Activated CD4-positive, alpha-beta T cell treated with anti-CD3 and anti-CD28 coated beads for 36 hours (primary cell): ENCODE results near the gene DBH. TPM values are rescaled to one million over a fixed set of nuclear protein-coding genes. Genes with fewer than 3 reads are reported as not detected.

ENCODE experiments used
- ATAC-seq: fragments of 200-7000 bp; cut with Tn5 transposase; one replicate; pipeline ENCODE4 v1.10.0; 2021; ENCODE audit warnings: mild to moderate bottlenecking, moderate library complexity
- CTCF ChIA-PET: fragments of 350-600 bp; sonication (Branson Sonifier 250); formaldehyde crosslinking; loops from one replicate; lab custom pipeline; 2021; ENCODE audit warnings: antibody characterized with exemption; lab: Charles Lee
- POLR2A ChIA-PET: fragments of 350-600 bp; sonication (Branson Sonifier 250); formaldehyde crosslinking; loops from one replicate; lab custom pipeline; 2021; ENCODE audit warnings: antibody characterized with exemption, inconsistent platforms; lab: Charles Lee
- DNase-seq: peaks from one replicate; pipeline ENCODE4 v3.0.0-alpha.2; 2020
- H3K27ac Mint-ChIP-seq: one replicate; pipeline ENCODE4 v1.8.0; 2021; ENCODE audit warnings: mixed read lengths
- H3K27me3 Mint-ChIP-seq: one replicate; pipeline ENCODE4 v1.8.0; 2021; ENCODE audit warnings: mixed read lengths
- H3K36me3 Mint-ChIP-seq: one replicate; pipeline ENCODE4 v1.8.0; 2021; ENCODE audit warnings: low read depth, mixed read lengths
- H3K4me1 Mint-ChIP-seq: one replicate; pipeline ENCODE4 v1.8.0; 2021; ENCODE audit warnings: mixed read lengths
- H3K4me3 Mint-ChIP-seq: one replicate; pipeline ENCODE4 v1.8.0; 2021; ENCODE audit warnings: mild to moderate bottlenecking, moderate library complexity, mixed read lengths
- H3K9me3 Mint-ChIP-seq: one replicate; pipeline ENCODE4 v1.8.0; 2021; ENCODE audit warnings: low read depth, mixed read lengths
- intact Hi-C, 2 experiments: fragments of 100-400 bp; cut with DNase I in 1 of 2; cut with micrococcal nuclease in 1 of 2; formaldehyde crosslinking; loops; one replicate each; pipeline versions ENCODE4 v1.14.2 to v1.15.1; 2022 to 2024; cut with DNase I, micrococcal nuclease
- total RNA-seq, 2 experiments: library from RNA; stranded (reverse); gene quantifications; one replicate each; pipeline ENCODE4 v1.2.3, GENCODE V29; 2021

Gene DBH
- total RNA-seq: not detected

DNA sequence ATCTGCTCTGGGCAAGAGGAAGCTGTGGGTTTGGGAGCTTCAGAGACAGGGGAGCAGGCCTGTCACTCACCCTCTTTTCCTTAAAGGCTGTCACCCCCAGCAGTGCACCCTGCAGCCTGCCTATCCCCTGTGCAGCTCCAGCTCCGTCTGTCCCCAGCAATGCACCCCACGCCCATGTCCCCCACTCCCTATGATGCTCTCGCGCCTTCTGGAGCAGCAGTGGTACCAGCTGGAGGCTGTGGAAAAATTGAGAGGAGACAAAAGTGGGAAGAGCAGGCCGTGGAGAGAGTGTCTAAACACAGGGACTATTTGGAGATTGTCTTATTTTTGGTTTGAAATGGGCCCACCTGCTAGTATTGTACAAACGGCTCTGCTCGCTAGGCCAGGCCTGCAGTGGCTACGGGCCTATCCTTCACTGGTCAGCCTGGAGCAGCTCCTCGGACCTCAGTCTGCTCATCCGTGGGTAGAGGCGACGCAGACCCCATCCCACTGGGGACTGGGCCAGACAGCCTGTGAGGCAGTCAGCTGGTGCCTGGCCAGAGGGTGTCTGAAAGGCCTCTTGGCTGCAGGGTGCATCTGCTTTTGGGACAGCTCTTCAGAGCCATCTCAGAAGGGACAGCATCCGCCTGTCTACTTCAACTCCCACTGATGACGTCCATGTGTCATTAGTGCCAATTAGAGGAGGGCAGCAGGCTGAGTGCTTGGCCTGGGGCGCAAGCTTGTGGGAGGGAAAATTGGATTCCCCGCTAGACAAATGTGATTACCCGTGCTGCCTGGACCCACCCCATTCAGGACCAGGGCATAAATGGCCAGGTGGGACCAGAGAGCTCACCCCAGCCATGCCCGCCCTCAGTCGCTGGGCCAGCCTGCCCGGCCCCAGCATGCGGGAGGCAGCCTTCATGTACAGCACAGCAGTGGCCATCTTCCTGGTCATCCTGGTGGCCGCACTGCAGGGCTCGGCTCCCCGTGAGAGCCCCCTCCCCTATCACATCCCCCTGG lies at the start of gene DBH:
DBH (plus strand) TSS at position 831 of the 999 bp plus-strand sequence; CDS start at position 840, 9 bp downstream.
- CTCF ChIA-PET: interaction anchor here (0.5 kb wide), 1 partner anchor 47 kb away, joined by 4 read pairs; no protein-coding TSS in a partner anchor
- Mint-ChIP-seq H3K27ac (no peak within 1 kb of the TSS), H3K27me3 (no peaks in the 10 kb centered on the region), H3K4me3 (no peak within 1 kb of the TSS), H3K4me1 (no peaks in the 10 kb centered on the region), H3K36me3 (no peaks in the 10 kb centered on the region), H3K9me3 (no peaks in the 10 kb centered on the region)
- intact Hi-C loops: no loop called here
- POLR2A ChIA-PET: no interaction called here
- ATAC-seq: no peak
- no peak for DNase-seq

DNA sequence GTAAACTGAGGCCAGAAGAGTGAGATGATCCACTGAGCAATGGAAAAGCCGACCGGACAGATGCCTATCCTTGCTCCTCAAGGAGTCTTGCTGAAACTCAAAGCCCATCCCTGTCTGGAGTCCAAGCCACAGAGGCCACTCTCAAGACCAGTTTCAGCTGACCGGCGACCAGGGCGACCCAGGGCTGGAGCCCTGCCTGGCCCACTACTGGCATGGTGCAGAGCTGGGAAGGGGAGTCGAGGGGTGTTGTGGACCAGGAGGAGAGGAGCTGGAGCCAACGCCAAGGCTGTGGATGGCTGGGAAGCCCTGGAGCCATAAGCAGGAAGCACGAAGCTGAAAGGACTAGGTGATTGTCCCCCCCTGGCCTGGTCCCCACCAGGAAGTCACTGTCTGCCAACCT lies 49.1 kb upstream of the DBH start:
- no peak for ATAC-seq
- no peak for DNase-seq
- Mint-ChIP-seq H3K36me3 (no peaks in the 10 kb centered on the region), H3K4me1 (peaks cover 3% of the 10 kb centered on the region), H3K4me3 (no peak overlapping the region), H3K9me3 (peaks cover 2% of the 10 kb centered on the region), H3K27ac (no peak overlapping the region), H3K27me3 (peaks cover 21% of the 10 kb centered on the region)
- CTCF ChIA-PET: no interaction called here
- POLR2A ChIA-PET: no interaction called here
- intact Hi-C loops: loop anchor here in 1 of 2 experiments (10.0 kb wide), 1 partner anchor 408 kb away; the partner anchor contains the start of gene VAV2

DNA sequence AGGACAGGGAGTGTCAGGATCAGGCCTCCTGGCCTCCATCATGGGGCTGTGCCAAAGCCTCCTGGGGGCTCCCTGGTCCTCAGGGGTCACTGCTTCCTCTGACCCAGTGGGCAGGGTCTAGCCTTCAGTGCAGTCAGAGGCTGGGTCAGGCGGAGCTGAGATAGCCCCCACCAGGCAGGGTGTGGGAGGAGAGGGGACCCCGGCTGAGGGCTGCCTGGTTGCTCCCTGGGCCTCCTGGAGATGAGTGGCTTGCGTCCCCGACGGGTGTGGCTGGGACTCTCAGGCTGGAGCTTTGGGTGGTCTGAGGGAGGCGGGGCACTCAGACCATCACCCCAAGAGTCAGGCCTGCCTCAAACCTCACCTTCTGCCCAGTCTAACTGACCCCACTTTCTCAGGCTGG lies 48.7 kb upstream of the DBH start:
- intact Hi-C loops: loop anchor here in 1 of 2 experiments (10.0 kb wide), 1 partner anchor 407 kb away; the partner anchor contains the start of gene VAV2
- ChIA-PET POLR2A (no interaction called here), CTCF (no interaction called here)
- H3K27me3 Mint-ChIP-seq: peaks cover 17% of the 10 kb centered on the region
- DNase-seq: no peak
- ATAC-seq: no peak
- H3K27ac Mint-ChIP-seq: no peak overlapping the region
- no peaks in the 10 kb centered on the region for H3K36me3 Mint-ChIP-seq
- no peak overlapping the region for H3K4me3 Mint-ChIP-seq
- H3K4me1 Mint-ChIP-seq: peaks cover 3% of the 10 kb centered on the region
- peaks cover 2% of the 10 kb centered on the region for H3K9me3 Mint-ChIP-seq

DNA sequence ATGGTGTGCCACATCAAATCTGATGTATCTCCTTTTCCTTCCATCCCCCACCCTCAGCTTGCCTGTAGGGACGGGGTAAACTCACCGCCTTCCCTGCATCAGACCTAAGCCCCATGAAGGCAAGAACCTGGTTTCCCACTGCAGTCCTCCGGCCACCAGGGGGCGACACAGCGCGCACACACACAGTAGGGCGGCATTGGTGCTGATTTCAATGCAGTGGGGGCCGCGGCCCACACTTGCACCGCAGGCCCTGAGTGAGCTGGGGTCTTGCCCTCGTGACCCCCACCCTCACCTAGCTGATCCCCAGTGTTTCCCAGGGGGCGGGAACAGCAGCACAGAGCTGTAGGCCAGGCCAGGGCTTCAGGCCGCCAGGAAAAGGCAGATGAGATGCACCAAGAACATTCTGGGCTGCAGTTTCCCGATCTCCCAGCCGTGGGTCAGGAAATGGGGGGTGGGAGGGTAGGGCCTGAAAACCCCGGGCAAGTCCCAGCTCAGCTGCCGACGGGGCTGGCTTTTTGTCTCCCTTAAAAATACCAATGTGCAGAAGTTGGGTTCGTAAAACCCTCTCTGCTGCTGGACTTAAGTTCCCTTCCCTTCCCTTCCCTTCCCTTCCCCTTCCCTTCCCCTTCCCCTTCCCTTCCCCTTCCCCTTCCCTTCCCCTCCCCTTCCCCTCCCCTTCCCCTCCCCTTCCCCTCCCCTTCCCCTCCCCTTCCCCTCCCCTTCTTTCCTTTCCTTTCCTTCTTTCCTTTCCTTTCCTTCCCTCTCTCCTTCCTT lies 46.5 kb upstream of the DBH start:
- ATAC-seq (peak; percentile 72), DNase-seq (peak; percentile 79)
- Mint-ChIP-seq H3K36me3 (no peaks in the 10 kb centered on the region), H3K27ac (no peak overlapping the region), H3K27me3 (peaks cover 8% of the 10 kb centered on the region), H3K4me1 (peaks cover 3% of the 10 kb centered on the region), H3K4me3 (no peak overlapping the region), H3K9me3 (peaks cover 2% of the 10 kb centered on the region)
- intact Hi-C loops: loop anchor here (1.0 to 10.0 kb wide), 3 partner anchors 126 to 405 kb away; partner anchors contain the start of gene VAV2 (in 1 of the 2)
- POLR2A ChIA-PET: no interaction called here
- CTCF ChIA-PET: interaction anchor here (0.5 to 1.5 kb wide), 11 partner anchors 11 to 882 kb away, joined by 3 to 10 read pairs (median 4); partner anchors contain the start of gene DBH

DNA sequence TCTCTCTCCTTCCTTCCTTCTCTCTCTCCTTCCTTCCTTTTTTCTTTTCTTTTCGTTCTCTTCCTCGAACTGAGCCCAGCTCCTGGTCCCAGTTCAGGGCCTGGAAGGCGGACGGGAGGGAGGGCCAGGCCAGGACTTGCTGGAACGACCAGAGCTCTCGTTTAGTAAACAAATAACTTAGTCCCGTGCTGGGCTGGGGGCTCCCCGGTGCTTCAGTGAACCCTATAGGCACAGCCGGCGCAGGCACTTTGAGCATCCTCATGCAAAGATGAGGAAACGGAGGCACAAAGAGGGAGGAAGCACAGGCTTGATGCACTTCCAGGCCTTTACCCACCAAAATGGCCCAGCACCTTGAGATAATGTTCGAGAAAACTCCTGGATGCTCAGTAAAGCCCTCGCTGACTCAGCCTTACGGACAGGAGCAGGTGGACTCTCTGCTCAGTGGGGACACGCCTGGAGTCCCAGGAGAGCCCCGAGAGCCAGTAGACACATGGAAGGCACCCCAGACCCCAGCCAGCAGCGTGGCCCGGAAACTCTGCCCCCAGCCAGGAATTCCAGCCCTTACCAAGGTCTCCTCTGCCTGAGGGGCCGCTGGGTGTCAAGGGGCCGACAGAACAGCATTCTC lies 45.8 kb upstream of the DBH start:
- no peak for ATAC-seq
- Mint-ChIP-seq H3K9me3 (peaks cover 2% of the 10 kb centered on the region), H3K27me3 (peaks cover 6% of the 10 kb centered on the region), H3K4me1 (peaks cover under 1% of the 10 kb centered on the region), H3K36me3 (no peaks in the 10 kb centered on the region), H3K27ac (no peak overlapping the region), H3K4me3 (no peak overlapping the region)
- intact Hi-C loops: no loop called here
- CTCF ChIA-PET: interaction anchor here (0.6 to 1.5 kb wide), 11 partner anchors 9 to 152 kb away, joined by 3 to 10 read pairs (median 4); no protein-coding TSS in a partner anchor
- no peak for DNase-seq
- POLR2A ChIA-PET: no interaction called here

DNA sequence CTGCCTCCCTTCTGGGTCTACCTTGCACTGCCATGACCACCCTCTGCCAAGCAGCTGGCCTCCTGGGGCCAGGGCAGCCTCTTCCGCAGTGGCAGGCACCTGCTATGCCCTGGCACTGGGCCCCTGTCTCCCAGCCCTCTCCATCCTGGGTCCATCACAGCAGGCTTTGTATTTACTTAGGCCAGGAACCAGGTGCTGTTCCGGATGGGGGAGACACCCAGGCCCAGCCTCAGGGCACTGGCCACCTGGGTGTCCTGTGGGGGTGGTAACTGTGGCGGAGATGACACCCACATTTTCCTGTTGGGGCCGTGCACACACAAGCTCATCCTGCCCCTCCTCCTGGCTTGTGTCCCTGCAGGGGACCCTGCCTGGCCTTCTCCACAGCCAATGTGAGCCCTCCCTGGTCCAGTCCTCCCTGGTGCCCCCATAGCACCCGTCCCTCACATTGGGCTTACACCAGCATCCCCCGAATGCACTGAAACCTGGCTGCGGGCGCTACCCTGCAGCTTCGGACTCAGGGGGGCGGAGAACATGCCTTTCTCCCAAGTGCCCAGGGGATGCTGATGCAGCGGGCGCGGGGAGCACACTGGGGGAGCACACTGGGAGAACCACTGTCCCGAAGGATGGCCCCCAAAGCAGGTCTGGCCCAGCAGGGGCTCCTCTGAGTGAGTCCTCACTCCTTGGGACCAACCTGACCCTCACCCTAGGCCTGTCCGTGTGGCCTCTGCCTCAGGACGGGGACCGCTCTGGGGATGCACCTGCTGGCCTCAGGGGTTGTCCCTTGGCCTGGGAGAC lies 44.9 kb upstream of the DBH start:
- Mint-ChIP-seq H3K36me3 (no peaks in the 10 kb centered on the region), H3K4me1 (no peaks in the 10 kb centered on the region), H3K27me3 (no peaks in the 10 kb centered on the region), H3K27ac (no peak overlapping the region), H3K9me3 (peaks cover 2% of the 10 kb centered on the region), H3K4me3 (no peak overlapping the region)
- no peak for DNase-seq
- POLR2A ChIA-PET: no interaction called here
- intact Hi-C loops: no loop called here
- CTCF ChIA-PET: interaction anchor here (1.1 to 1.3 kb wide), 2 partner anchors 10 to 136 kb away, joined by 4 to 6 read pairs; no protein-coding TSS in a partner anchor
- no peak for ATAC-seq

DNA sequence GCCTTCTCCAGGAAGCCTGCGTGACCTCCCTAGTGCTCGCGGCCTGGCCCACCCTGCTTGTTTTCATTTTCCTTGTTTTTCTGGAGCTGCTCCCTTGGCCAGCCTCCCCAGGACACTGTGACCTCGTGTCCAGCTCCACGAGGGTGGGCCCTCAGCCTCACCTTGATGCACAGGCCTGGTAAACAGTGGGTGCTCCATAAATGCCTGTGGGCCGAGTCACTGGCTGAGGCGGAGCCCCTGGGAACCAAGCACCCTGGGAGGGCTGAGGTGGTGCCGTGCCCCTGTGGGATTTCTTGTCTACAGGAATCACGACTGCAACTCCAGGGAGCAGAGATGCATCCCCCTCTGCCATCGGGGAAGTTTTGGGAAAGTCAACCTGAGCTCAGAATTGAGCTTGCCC lies 44.2 kb upstream of the DBH start:
- Mint-ChIP-seq H3K4me3 (no peak overlapping the region), H3K36me3 (no peaks in the 10 kb centered on the region), H3K4me1 (no peaks in the 10 kb centered on the region), H3K27me3 (no peaks in the 10 kb centered on the region), H3K27ac (no peak overlapping the region), H3K9me3 (peaks cover 4% of the 10 kb centered on the region)
- ChIA-PET CTCF (interaction anchor here (0.9 kb wide), 1 partner anchor 11 kb away, joined by 7 read pairs; no protein-coding TSS in a partner anchor), POLR2A (no interaction called here)
- DNase-seq: no peak
- intact Hi-C loops: no loop called here
- no peak for ATAC-seq

DNA sequence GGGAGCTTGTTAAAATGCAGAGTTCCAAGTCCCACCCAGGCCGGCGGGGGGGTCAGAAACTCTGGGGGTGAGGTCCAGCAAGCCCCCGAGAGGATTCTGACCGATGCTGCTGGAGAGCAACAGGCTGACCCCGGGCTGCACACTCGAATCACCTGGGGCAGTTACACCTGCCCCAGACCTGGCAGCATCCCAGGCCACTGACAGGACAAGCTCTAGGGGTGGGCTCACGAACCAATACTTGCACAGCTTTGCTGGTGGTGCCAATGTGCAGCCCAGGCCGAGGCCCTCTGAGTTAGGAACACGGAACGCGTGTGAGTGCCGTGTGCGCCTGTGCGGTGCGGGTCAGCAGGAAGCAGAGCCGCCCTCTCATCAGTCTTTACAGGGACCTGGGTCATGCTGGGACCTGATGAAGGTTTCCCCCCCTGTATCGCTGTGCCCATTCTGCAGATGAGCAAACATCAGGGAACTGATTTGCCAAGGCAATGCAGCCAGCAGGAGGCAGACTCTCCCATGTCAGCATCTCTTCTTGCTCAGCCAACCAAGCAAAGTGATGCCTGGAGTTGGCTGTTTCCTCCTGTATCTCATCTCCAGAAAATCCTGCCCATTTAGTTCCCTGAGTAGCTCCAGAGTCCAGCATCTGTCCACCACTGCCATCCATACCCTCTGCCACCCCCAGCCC lies 43.3 kb upstream of the DBH start:
- Mint-ChIP-seq H3K27ac (no peak overlapping the region), H3K4me1 (no peaks in the 10 kb centered on the region), H3K4me3 (no peak overlapping the region), H3K27me3 (no peaks in the 10 kb centered on the region), H3K36me3 (peaks cover 2% of the 10 kb centered on the region), H3K9me3 (peaks cover 11% of the 10 kb centered on the region)
- ATAC-seq (no peak), DNase-seq (peak; percentile 54)
- intact Hi-C loops: loop anchor here in 1 of 2 experiments (1.0 kb wide), 1 partner anchor 133 kb away; no protein-coding TSS in a partner anchor
- CTCF ChIA-PET: interaction anchor here (0.6 to 0.9 kb wide), 5 partner anchors 12 to 181 kb away, joined by 3 to 7 read pairs (median 3); no protein-coding TSS in a partner anchor
- POLR2A ChIA-PET: no interaction called here

DNA sequence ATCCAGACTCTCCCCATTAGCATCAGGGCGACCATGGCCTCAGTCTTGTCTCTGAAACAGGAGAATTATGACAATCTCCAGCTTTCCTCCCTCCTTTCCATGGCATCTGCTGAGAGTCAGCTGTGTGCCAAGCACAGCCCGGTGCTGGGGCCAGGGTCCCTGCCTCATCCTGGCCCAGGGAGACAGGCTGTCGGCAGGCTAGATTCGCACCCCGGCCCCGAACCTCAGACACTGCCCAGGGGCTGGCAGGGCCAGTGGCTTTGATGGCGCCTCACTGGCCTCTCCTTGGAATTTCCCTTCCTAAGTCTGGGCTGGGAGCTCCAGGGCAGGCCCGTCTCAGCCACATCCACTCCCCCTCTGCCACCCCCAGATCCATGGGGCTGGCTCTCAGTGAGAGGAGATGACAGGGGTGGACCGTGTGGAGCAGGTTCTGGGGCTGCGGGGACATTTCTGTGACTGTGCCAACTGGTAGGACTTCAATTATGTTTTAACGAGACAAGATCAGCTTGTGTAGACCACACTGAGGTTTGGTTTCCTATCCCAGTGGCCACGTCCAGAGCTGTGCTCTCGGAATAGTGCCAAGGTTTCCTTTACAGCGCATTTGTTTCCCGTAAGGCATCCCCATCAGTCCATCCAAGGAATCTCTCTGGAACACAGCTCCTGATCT lies 42.4 kb upstream of the DBH start:
- peaks cover 12% of the 10 kb centered on the region for H3K9me3 Mint-ChIP-seq
- H3K36me3 Mint-ChIP-seq: peaks cover 2% of the 10 kb centered on the region
- ChIA-PET POLR2A (no interaction called here), CTCF (interaction anchor here (0.6 to 0.9 kb wide), 3 partner anchors 105 to 180 kb away, joined by 3 to 6 read pairs (median 3); no protein-coding TSS in a partner anchor)
- no peaks in the 10 kb centered on the region for H3K4me1 Mint-ChIP-seq
- DNase-seq (no peak), ATAC-seq (no peak)
- H3K27ac Mint-ChIP-seq: no peak overlapping the region
- intact Hi-C loops: loop anchor here in 1 of 2 experiments (1.0 kb wide), 1 partner anchor 133 kb away; no protein-coding TSS in a partner anchor
- no peak overlapping the region for H3K4me3 Mint-ChIP-seq
- H3K27me3 Mint-ChIP-seq: no peaks in the 10 kb centered on the region
